Measurements from ENCODE around the gene GRM7.

Gene GRM7

DNA sequence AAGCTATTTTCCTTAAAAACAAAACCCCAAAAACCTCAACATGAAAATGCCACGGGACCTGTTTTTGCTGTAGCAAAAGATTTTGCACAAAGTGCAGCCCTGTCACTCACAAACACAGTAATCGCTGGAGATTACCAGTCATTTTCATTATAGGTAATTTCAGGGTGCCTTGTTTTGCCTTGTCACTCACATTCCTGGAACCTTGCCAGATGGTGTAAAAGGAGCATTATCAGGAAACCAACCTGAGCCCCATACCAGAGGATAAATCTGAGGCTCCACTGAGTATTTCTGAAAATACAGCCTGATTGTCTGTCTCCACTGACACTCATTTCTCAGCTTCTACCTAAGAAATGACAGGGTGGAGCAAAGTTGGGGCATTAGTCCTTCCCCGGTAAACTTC is 849.4 kb downstream of the GRM7 start:
- TF ChIP-seq, protein P1, sequence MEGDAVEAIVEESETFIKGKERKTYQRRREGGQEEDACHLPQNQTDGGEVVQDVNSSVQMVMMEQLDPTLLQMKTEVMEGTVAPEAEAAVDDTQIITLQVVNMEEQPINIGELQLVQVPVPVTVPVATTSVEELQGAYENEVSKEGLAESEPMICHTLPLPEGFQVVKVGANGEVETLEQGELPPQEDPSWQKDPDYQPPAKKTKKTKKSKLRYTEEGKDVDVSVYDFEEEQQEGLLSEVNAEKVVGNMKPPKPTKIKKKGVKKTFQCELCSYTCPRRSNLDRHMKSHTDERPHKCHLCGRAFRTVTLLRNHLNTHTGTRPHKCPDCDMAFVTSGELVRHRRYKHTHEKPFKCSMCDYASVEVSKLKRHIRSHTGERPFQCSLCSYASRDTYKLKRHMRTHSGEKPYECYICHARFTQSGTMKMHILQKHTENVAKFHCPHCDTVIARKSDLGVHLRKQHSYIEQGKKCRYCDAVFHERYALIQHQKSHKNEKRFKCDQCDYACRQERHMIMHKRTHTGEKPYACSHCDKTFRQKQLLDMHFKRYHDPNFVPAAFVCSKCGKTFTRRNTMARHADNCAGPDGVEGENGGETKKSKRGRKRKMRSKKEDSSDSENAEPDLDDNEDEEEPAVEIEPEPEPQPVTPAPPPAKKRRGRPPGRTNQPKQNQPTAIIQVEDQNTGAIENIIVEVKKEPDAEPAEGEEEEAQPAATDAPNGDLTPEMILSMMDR (IDR thresholded peaks at IDR 0.05; ENCODE audit: low read depth, low read length), result no peak
- TF ChIP-seq EZH2phosphoT487 (IDR thresholded peaks at IDR 0.05; ENCODE audit: low read depth), result no peak
- peaks cover 3% of the 10 kb centered on the region for H3K4me1 ChIP-seq (ENCODE audit: low read length)
- H3K36me3 ChIP-seq (replicated peaks; ENCODE audit: low read depth, low read length), result no peaks in the 10 kb centered on the region
- H3K27me3 ChIP-seq (ENCODE audit: low read depth, low read length), result no peaks in the 10 kb centered on the region
- no peaks in the 10 kb centered on the region for H3K79me2 ChIP-seq (ENCODE audit: low read length)
- no peaks in the 10 kb centered on the region for H4K20me1 ChIP-seq (ENCODE audit: insufficient read depth, low read length)
- no peak overlapping the region for H3K27ac ChIP-seq (ENCODE audit: low read length)
- H2AFZ ChIP-seq (ENCODE audit: low read depth, low read length), result no peak overlapping the region
- H3K4me3 ChIP-seq (ENCODE audit: low read length), result no peak overlapping the region
- H3K9me3 ChIP-seq (ENCODE audit: insufficient read depth, low read length), result no peaks in the 10 kb centered on the region
- no peak overlapping the region for H3K4me2 ChIP-seq (ENCODE audit: low read length)
- no peak overlapping the region for H3K9ac ChIP-seq (ENCODE audit: low read length)

DNA sequence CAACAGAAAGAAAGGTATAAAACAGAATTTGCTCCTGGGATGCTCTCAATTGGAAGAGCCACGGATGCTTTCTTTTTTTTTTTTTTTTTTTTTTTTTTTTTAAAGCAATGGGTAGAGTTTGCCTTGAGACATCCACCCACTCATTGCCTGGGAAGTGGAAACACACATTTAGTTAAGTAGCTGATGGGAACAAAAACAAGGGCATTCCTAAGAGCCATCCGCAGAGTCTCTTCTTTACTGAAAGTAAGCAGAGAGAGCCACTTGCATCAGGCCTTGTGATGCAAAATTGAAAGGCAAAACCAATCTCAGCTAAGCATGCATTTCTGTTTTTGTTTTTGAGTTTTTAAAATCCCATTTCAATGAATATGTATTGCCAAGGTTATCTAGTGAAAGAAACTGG is 852.8 kb downstream of the GRM7 start:
- Histone ChIP-seq H3K4me2 (ENCODE audit: low read length) (no peak overlapping the region), H3K4me3 (ENCODE audit: low read length) (no peak overlapping the region), H3K79me2 (ENCODE audit: low read length) (no peaks in the 10 kb centered on the region), H3K36me3 (replicated peaks; ENCODE audit: low read depth, low read length) (no peaks in the 10 kb centered on the region), H4K20me1 (ENCODE audit: insufficient read depth, low read length) (no peaks in the 10 kb centered on the region), H2AFZ (ENCODE audit: low read depth, low read length) (no peak overlapping the region), H3K27ac (ENCODE audit: low read length) (no peak overlapping the region), H3K9me3 (ENCODE audit: insufficient read depth, low read length) (no peaks in the 10 kb centered on the region), H3K27me3 (ENCODE audit: low read depth, low read length) (no peaks in the 10 kb centered on the region), H3K9ac (ENCODE audit: low read length) (no peak overlapping the region), H3K4me1 (ENCODE audit: low read length) (no peaks in the 10 kb centered on the region)
- TF ChIP-seq, protein P1 (IDR thresholded peaks at IDR 0.05; ENCODE audit: low read depth, low read length), result no peak
- TF ChIP-seq EZH2phosphoT487 (IDR thresholded peaks at IDR 0.05; ENCODE audit: low read depth), result no peak

DNA sequence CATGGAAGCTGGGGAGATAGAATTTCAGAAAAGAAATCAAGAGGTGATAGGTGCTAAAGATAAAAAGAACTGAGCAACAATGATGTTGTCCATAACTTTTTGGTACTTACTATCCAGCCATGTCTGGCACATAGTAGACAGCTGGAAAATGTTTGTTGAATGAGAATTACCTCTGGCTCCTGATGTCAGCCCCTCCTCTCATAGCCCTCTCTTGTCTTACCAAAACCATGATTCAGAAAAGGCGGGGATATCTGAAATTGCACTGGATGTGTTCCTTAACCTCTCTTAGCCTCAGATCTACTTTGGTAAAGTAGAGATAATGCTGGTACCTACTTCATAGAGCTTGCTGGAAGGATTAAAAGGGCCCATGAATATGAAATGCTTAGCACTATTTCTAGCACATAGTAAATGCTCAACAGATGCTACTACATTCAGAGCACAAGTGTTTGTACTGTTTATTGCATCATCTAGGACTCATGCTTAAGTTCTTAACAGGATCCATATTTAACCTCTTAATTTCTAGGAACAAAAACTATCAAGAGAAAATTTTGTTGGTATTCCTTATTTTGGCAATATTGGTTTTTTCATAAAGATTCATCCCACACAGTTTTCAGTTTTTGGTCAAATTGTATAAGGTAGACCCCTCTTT is 859.9 kb downstream of the GRM7 start:
- Histone ChIP-seq H3K27ac (ENCODE audit: low read length) (no peak overlapping the region), H2AFZ (ENCODE audit: low read depth, low read length) (no peak overlapping the region), H3K9ac (ENCODE audit: low read length) (no peak overlapping the region), H3K27me3 (ENCODE audit: low read depth, low read length) (no peaks in the 10 kb centered on the region), H3K4me3 (ENCODE audit: low read length) (no peak overlapping the region), H4K20me1 (ENCODE audit: insufficient read depth, low read length) (no peaks in the 10 kb centered on the region), H3K4me2 (ENCODE audit: low read length) (no peak overlapping the region), H3K36me3 (replicated peaks; ENCODE audit: low read depth, low read length) (no peaks in the 10 kb centered on the region), H3K79me2 (ENCODE audit: low read length) (no peaks in the 10 kb centered on the region), H3K4me1 (ENCODE audit: low read length) (no peaks in the 10 kb centered on the region), H3K9me3 (ENCODE audit: insufficient read depth, low read length) (no peaks in the 10 kb centered on the region)
- TF ChIP-seq, protein P1 (IDR thresholded peaks at IDR 0.05; ENCODE audit: low read depth, low read length), result no peak
- TF ChIP-seq EZH2phosphoT487 (IDR thresholded peaks at IDR 0.05; ENCODE audit: low read depth), result no peak

DNA sequence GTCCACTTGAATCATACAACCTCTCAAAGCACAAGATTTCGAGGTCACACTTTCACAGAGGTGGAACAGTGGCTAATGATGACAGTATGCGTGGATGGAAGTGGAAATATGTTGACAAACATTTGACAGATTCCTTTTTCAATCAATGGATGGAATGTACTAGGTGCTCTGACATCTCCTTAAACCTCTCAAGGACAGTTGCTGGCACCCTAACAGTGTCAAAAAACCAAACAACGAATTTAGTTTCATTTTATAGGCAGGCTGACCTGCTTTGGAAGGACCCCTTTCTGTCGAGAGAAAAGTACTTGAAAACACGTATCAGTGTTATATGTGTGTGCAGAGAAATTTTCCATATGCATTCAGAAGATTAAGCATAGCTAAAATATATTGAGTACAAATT is 861.0 kb downstream of the GRM7 start:
- Histone ChIP-seq H4K20me1 (ENCODE audit: insufficient read depth, low read length) (no peaks in the 10 kb centered on the region), H2AFZ (ENCODE audit: low read depth, low read length) (no peak overlapping the region), H3K4me1 (ENCODE audit: low read length) (no peaks in the 10 kb centered on the region), H3K4me2 (ENCODE audit: low read length) (peak overlapping the region; percentile 15; the same call in 1 of the 2 replicates), H3K27ac (ENCODE audit: low read length) (no peak overlapping the region), H3K36me3 (replicated peaks; ENCODE audit: low read depth, low read length) (no peaks in the 10 kb centered on the region), H3K9me3 (ENCODE audit: insufficient read depth, low read length) (no peaks in the 10 kb centered on the region), H3K9ac (ENCODE audit: low read length) (no peak overlapping the region), H3K27me3 (ENCODE audit: low read depth, low read length) (no peaks in the 10 kb centered on the region), H3K79me2 (ENCODE audit: low read length) (no peaks in the 10 kb centered on the region), H3K4me3 (ENCODE audit: low read length) (no peak overlapping the region)
- TF ChIP-seq, protein P1 (IDR thresholded peaks at IDR 0.05; ENCODE audit: low read depth, low read length), result no peak
- TF ChIP-seq EZH2phosphoT487 (IDR thresholded peaks at IDR 0.05; ENCODE audit: low read depth), result no peak
